Fibroblast of skin of right biceps (primary cell): ENCODE data around the gene IMPA2.
"Not testable (repeated sequence)": the region's sequence is repeated elsewhere in the genome, so short reads cannot be mapped to it uniquely, and the experiment has no call there.

Experiments used
- DNase-seq: peaks from one replicate; pipeline ENCODE4 v3.0.0-alpha.2; 2013

The IMPA2 gene

GRCh38 chr18:11963991-11964484, 17.3 kb upstream of the IMPA2 start:
- peak; percentile 73 for DNase-seq

GRCh38 chr18:11969904-11970835, 11.1 kb upstream of the IMPA2 start:
- DNase-seq, result no peak

- DNase-seq, result not testable (repeated sequence)
These were observed 10.5 kb upstream of the IMPA2 start for GRCh38 chr18:11970836-11971226.

GRCh38 chr18:11972371-11973174, 8.7 kb upstream of the IMPA2 start:
- DNase-seq, result no peak

DNA sequence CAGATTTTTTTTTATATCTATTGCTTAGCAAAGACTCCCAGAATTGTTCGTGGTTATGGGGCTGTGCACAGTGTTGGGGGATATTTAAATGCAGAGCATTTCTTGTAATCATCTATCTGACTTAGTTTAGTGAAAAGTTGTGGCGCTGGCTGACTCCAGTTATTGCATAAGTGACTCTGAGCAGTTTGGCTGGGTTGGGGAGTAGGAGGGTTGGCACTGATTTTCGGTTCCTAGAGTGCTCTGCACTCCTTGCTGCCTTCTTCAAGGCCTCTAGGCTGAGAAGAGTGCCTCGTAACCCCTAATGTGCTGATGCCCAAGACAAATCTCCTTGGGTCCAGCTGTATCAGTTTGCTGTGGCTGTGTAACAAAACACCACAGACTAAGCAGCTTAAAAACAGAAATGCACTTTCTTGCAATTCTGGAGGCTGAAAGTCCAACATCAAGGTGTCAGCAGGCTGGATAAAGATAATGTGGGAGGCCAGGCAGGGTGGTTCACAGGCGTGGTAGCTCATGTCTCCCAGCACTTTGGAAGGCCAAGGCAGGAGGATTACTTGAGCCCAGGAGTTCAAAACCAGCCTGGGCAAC, 6.5 kb upstream of the IMPA2 start:
- DNase-seq, result no peak

GRCh38 chr18:11975723-11976122, 5.6 kb upstream of the IMPA2 start:
- no peak for DNase-seq

DNA sequence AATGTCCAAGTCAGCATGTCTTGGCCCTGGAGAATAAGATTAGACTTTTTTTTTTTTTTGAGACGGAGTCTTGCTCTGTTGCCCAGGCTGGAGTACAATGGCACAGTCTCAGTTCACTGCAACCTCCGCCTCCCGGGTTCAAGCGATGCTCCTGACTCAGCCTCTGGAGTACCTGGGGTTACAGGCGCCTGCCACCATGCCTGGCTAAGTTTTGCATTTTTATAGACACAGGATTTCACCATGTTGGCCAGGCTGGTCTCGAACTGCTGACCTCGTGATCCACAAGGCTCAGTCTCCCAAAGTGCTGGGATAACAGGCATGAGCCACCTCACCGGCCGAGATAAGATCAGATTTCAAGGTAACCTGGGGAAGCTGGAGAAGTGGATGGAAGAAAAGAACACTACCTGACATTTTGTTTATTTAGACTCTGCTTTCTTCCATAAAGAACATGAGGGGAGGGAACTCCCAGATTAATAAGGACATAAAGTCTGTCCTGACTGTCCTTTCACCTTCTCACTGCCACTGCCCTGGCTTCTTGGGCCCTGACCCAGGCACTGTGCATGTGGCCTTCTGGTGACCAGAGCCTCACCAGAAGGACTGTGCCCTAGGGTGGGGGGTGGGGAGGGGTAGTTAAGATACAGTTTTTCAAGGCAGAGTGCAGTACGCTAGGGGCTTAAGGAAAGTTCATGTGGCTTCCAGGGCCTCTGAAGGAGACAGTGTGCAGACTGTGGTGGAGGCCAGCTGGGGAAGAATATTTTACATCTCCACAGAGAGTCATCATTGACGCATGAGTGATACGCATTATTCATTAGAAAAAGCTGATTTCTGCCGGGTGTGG, 4.8 kb upstream of the IMPA2 start:
- DNase-seq, result peak; percentile 90

- DNase-seq, result no peak
These were observed 4.2 kb upstream of the IMPA2 start for GRCh38 chr18:11977153-11977466.

DNA sequence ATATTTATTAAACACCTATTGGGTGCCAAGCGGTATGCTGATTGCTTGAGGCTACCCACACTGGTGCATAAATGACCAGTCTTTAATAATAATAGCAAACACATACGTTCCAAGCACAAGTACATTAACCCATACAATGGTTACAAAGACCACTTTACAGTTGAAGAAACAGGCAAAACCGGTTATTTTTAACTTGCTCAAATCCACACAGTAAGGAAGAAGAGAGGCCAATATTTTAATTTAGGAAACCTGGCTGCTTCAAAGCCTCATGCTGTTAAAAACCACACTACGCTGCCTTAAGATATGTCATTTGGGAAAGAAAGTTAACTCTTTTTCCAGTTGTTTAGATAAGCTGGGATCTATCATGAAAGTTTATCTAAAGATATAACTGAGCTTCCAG, 2.4 kb upstream of the IMPA2 start:
- DNase-seq, result no peak

- DNase-seq, result no peak
These were observed 1.2 kb upstream of the IMPA2 start for GRCh38 chr18:11980163-11980493.

DNA sequence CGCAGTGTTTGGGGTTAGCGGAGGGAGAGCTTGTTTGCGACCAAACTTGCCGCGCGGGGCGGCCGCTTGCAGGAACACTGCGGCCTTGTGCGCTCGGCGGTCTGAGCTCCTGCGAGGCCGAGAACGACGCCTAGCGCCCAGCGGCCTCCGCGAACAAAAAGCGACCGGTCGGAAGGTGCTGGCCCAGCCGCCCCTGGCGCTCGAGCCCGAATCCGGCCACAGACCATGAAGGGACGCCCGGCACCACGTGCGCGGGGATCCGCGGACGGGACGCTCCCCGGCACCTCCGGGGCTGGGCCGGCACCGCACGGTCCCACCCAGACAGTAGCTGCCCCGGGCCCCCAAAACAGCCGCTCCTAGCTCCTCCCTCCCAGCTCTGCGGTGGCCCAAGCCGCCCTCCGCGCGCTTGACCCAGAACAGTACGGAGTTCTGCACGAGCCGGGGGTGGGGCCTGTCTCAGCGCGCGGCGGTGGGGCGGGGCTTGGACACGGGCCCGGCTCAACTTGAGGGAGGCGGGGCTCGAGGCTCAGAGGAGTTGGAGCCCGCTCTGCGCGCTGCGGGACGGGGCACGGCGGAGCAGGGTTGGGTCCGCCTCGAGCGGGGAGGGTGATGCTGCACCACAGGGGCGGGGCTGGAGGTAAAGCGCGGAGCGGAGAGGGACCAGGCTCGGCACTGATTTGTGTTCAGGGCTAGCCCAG, 664 bp upstream of the IMPA2 start:
- DNase-seq, result peak; percentile 99

- DNase-seq, result no peak
These were observed 448 bp downstream of the IMPA2 start for GRCh38 chr18:11981543-11982366.

DNA sequence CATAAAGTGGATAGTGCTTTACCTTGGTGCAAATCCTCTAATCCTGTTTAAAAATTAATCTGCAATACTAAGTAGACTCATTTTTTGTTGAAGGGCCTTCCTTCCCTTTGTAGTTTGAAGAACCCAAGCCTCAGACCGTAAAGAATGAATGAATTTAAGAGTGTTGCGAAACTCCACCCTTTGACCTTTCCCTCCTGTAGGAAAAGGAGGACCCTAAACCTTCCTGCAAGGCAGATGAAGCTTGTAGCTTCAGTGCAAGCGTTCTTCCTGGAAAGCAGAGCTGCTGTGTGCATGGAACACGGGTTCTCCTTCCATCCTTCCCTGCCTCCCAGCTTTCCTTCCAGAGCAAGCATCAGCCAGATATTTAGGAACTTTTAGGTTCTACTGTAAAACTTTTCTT, 1.7 kb downstream of the IMPA2 start:
- DNase-seq, result no peak

DNA sequence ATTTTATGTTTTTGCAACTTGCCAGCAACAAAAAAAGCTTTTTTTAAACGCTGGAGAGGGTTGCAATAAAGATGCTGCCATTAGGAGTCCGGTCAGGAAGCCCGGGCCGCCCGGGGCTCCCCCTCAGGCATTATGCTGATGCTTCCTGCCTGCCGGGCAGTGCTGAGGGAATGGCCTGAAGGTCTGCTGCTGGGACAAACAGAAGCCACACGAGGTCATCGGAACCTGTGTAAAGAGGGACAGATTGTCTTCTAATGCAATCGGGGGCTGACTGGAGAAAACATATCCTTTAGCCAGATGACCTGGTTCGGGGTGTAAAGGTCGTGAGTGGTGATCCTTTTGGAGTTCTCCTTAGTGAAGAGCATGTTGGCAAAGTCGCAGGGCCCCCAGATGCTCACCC, 2.3 kb downstream of the IMPA2 start:
- DNase-seq, result no peak

DNA sequence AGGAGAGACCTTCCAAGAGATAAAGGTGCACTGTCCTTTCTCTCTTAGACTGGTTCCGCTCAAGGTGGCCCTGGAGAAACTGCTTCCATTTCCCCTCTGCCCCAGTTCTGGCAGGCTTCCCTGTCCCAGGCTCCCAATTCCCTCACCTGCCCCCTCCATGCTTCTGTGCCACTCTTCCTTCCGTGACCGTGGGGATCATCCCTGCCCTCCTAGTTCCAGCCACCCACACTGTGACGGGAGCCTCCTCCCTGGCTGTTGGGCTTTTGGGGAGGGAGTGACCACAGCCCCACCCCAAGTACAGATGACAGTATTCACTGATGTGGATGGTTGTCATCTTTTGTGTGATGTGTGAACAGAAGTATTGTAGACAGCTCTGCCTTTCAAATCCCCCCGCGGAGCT, 2.8 kb downstream of the IMPA2 start:
- no peak for DNase-seq

- no peak for DNase-seq
These were observed 4.3 kb downstream of the IMPA2 start for GRCh38 chr18:11985586-11985985.

GRCh38 chr18:11986061-11986460, 4.8 kb downstream of the IMPA2 start:
- DNase-seq, result no peak

DNA sequence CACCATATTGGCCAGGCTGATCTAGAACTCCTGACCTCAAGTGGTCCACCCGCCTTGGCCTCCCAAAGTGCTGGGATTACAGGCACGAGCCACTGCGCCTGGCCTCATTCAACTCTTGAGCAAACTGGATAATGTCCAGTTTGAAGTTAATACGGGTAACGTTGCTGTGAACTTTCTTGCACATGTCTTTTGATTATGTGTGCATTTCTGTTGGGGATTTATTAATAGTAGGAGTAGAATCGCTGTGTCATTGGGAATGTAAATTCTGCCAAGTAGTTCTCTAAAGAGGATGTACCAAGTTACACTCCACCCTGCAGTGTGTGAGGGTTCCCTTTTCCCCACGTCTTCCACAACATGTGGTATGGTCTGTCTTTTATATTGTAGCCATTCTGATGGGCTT, 6.2 kb downstream of the IMPA2 start:
- no peak for DNase-seq

GRCh38 chr18:11989174-11989573, 7.9 kb downstream of the IMPA2 start:
- DNase-seq, result no peak

DNA sequence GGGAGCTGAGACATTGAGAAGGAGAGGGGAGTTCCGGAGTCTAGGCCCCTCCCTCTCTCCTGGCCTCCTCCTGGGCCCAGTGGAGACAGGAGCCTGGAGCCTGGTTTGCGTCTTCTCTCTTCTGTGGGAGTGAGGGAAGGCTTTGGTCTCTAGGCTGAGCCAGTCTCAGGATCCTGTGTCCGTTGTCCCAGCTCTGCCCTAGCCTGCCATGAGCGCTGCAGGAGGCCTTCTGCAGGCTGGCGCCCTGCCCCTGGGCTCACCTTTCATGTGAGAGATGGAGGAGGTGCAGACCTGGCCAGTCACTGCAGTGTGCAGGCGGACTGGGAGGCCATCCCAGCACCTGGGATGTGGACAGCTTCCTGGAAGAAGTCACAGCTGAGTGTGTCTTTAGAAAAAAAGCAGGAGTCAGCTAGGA, 8.7 kb downstream of the IMPA2 start:
- no peak for DNase-seq

GRCh38 chr18:11990539-11990938, 9.2 kb downstream of the IMPA2 start:
- no peak for DNase-seq
